ENCODE measurements around the gene RPLP1. TPM values are rescaled to one million over a fixed set of nuclear protein-coding genes. Genes with fewer than 3 reads are reported as not detected.
"Not testable (repeated sequence)": the region's sequence is repeated elsewhere in the genome, so short reads cannot be mapped to it uniquely, and the experiment has no call there.

The RPLP1 gene
- total RNA-seq, 1 donor from 2014 or later: 994 TPM

DNA sequence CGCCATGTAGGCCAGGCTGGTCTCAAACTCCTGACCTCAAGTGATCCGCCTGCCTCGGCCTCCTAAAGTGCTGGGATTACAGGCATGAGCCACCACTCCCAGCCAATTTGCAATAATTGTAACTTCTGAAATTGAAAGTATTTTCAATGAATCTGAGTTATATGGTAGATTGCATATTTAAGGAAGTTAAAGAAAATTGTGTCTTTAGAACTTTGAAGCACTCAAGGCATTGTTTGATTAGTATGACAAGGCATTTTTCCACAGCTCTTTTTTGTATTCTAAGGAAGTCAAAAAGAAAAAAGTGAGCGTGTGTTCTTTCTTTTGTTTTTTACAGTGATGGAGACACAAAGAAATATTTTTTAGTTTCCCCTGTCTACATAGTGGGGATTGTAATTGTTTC is 15.7 kb upstream of the RPLP1 start:
- no peak for DNase-seq (ENCODE audit: low spot score)

DNA sequence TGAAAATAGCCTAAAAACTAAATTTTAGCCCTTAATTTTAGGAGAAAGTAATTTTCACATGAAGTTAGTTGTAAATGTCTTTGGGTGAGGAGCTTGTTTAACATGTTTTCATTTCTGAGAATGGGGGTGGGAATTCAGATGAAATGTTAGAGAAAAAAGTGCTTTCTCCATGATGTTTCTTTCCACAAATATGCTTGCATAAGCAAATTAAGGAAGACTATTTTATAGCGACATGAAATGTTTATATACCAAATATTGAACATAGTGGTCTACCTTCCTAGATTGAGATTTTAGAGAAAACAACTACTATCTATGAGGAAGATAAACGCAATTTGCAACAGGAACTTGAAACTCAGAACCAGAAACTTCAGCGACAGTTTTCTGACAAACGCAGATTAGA is 13.0 kb upstream of the RPLP1 start:
- DNase-seq (ENCODE audit: low spot score): no peak

DNA sequence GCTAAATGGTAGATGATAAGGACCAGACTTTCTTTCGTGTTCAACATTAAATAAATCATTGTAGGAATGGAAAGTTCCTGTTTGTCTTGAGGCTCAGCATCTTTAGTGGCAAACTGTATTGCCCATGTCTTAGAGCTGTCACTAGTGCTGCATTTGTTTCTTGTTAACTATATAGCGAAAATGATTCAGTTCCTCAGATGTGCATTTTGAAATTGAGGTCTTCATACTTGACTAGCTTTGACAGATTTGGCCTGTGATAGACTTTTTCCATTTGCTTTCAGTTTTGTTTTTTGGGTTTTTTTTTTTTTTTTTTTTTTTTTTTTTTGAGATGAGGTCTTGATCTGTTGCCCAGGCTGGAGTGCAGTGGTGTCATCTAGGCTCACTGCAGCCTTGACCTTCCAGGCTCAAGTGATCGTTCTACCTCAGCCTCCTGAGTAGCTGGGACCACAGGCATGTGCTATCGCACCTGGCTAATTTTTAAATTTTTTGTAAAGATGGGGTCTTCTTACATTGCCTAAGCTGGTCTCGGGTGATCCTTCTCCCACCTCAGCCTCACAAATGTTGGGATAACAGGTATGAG is 9.5 kb upstream of the RPLP1 start:
- no peak for DNase-seq (ENCODE audit: low spot score)

DNA sequence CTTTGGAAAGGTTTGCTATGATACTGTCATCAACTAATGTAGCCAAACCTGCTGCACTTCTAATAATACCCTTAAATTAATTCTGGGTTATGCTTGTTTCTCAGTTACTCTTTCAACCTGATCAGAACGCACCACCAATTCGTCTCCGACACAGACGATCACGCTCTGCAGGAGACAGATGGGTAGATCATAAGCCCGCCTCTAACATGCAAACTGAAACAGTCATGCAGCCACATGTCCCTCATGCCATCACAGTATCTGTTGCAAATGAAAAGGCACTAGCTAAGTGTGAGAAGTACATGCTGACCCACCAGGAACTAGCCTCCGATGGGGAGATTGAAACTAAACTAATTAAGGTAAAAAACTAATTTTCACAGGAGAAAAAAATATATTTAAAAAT is 7.9 kb upstream of the RPLP1 start:
- DNase-seq (ENCODE audit: low spot score): no peak

DNA sequence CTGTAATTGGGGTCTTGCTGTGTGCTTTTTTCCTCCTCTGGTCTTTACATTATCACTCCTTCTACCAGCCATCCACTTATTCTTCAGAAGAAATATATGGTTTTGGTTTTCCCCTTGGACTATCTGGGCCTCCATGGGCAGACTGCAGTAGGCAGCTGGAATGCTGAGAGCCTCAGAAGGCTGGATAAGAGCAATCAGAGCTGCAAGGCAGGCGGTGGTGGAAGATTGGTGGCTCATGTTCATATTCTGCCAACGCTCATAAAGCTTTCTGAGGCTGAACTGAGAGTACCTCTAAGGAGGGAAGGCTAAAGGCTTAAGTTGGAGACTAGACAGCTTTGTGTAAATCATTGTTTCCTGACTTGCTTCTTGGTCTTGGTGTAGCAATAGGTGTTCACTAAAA is 5.7 kb upstream of the RPLP1 start:
- DNase-seq (ENCODE audit: low spot score): no peak

DNA sequence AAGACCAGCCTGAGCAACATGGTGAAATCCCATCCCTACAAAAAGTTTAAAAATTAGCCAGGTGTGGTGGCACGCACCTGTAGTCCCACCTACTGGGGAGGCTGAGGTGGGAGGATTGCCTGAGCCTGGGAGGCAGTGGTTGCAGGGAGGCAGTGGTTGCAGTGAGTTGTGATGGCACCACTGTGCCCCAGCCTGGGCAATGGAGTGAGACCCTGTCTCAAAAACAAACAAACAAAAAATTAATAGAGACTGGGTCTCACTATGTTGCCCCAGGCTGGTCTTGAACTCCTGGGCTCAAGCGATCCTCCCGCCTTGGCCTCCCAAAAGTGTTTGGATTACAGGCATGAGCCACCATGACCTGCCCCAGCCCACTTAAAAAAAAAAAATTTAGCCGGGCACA is 2.4 kb upstream of the RPLP1 start:
- not testable (repeated sequence) for DNase-seq (ENCODE audit: low spot score)

DNA sequence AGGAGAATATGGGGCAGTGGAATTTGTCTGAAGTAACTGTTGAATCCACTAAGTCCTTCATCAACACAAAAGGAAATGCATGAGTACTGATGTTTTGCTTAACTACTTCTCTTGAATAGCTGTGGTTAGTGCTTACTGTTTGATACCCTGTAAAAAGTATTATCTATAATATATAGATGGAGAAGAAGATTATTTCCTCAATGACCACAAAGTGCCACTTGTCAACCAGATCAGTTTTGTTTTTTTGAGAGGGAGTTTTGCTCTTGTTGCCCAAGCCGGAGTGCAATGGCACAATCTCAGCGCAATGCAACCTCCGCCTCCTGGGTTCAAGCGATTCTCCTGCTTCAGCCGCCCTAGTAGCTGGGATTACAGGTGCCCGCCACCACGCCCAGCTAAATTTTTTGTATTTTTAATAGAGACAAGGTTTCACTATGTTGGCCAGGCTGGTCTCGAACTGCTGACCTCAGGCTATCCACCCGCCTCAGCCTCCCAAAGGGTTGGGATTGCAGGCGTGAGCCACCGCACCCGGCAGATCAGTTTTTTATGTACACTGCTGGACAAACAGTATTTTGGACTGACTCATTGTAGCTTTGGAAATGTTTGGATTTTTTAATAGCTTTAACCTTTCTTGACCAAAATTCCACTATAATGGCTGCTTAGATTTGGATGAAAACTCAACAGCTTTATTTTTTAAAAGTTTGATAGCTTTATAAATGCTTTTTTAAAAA is 1.5 kb upstream of the RPLP1 start:
- no peak for DNase-seq (ENCODE audit: low spot score)

DNA sequence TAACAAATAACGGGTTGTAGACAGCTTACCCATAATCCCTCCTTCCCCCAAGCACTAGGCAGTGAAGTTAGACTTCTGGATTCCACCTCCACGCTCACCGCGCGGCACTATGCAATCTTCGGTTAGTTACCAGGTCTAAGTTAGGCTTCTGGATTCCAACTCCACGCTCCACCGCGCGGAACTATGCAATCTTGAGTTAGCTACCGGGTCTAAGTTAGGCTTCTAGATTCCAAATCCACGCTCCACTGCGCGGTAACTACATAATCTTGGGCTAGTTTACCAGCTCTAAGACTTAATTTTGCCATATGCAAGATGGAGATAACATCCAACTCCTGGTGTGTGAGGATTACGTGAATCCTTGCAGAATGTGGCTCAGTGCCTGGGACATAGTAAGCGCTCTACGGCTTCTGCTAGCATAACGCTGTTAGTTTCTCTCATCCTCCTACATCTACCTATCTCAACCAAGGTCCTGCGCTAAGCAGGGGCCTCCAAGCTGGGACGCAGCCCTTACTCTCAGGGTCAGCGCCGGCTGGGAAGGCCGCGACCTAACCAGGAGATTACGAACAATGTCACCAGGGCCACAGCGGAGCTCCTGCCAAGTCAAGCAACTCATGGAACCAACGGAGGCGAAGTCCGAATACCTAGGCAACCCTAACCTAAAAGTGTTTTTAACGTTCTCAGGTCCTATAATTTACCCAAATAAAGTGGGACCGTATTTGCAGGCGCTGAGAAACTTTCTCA is 497 bp upstream of the RPLP1 start:
- no peak for DNase-seq (ENCODE audit: low spot score)

DNA sequence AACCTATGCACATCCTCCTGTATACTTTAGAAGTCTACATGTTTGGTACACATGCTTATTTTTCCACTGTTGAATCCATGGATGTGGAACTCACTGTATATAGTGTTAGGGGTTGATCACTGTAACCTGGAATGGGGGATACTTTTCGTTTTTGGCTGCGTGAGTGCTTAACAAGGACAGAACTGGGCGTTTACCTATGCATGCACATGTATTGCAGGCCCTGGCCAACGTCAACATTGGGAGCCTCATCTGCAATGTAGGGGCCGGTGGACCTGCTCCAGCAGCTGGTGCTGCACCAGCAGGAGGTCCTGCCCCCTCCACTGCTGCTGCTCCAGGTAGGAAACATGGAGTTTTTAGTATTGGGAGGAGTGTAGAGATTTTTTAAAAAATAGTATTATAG is 2.3 kb downstream of the RPLP1 start:
- no peak for DNase-seq (ENCODE audit: low spot score)

DNA sequence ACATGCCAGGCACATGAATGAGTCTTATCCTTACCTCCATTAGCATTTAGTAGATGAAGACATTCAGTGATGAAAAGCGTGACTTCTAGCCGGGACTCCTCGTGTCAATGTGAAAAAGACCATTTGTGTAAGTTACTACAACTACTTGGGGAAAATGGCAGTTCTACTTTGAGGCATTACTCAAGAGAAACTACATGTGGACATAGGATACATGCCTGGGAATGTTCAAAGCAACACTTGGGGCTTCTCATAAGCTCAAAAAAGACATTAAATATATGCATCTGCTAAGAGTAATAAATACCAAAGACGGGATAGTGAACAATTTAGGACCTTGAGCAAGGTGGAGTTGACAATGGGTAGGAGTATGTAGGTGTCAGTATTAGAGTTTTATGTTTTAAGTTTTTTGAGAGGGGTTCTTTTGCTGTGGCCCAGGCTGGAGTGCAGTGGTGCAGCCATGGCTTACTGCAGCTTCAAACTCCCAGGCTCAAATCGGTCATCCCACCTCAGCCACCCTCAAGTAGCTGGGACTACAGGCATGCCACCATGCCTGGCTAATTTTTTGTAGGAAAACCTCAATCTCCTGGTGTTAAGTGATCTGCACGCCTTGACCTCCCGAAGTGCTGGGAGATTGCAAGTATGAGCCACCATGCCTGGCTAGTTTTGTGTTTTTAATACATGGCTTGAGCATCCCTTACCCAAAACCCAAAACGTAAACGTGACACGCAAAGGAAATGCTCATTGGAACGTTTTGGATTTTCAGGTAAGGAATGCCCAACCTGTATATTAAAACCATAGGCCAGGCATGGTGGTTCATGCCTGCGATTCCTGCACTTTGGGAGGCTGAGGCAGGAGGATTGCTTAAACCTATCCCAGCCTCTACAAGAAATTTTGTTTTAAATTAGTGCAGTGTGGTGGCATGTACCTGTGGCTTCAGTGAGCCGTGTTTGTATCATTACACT is 3.9 kb downstream of the RPLP1 start:
- no peak for DNase-seq (ENCODE audit: low spot score)

DNA sequence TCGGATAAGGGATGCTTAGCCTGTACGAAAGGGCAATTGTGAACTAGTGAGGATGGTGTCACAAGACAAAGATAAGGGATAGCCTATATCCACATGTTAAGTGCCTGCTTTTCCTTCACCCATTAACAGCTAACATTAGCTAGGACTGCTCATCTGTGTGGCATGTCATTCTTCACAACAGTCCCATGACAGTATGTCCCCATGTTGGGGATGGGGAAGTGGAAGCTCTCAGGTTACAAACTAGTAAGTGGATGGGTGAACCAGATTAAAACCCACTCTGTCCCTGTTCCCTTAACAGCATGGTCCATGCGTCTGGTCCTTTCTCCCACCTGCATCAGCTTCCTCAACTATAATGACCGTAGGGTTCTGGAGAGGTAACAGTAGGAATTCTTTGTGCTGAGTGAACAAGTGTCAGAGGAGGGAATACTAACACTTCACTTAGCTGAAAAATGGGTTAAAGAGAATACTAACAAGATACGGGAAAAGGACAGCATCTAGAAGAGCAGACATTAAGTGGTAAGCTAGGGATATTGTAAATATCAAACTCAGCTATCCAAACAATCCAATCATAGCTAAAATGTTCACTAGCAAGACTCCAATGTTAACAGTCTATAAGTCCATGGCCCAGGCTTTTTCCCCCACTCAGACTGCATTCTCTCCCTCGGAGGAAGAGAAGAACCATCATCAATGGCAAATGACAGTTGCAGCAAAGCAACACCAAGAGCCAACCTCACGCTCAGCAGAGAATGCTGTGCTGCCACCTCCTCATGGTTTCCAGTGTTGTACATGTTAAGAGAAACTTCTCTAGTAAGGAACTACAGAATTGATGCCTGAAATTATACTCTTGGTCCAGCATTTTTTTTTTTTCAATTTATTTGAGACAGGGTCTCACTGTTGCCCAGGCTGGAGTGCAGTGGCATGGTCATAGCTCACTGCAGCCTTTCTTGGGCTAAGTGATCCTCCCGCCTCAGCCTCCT is 5.0 kb downstream of the RPLP1 start:
- no peak for DNase-seq (ENCODE audit: low spot score)

DNA sequence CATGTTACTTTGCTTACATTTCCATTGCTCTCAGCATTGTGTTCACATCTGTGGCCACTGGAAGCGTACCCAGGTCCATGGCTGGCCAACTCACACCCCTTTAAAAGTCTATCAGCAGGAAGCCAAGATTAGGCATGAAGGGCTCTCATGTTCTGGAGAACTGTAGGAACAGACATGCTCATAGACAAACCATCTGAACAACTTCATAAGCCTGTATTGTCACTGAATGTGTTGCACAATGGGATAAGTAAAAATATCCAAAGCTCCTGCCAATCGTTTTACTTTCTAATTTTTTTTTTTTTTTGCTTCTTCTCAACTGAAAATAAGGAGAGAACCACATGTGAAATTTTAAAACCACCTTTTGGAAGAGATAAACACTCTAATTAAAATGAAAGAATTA is 6.4 kb downstream of the RPLP1 start:
- DNase-seq (ENCODE audit: low spot score): no peak

DNA sequence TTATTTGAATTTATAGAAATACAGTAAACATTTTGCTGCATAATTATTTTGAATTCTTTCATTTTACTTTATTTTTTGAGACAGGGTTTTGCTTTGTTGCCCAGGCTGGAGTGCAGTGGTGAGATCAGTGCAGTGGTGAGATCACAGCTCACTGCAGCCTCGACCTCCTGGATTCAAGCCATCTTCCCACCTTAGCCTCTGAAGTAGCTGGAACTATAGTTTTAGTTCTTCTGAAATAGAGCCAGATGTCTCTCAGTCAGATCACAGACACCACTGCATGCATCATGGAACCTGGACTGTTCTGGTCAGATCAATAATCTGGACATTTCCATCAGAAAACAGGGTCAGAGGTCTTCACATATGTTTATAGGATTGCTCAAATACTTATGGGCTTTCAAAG is 7.9 kb downstream of the RPLP1 start:
- no peak for DNase-seq (ENCODE audit: low spot score)

DNA sequence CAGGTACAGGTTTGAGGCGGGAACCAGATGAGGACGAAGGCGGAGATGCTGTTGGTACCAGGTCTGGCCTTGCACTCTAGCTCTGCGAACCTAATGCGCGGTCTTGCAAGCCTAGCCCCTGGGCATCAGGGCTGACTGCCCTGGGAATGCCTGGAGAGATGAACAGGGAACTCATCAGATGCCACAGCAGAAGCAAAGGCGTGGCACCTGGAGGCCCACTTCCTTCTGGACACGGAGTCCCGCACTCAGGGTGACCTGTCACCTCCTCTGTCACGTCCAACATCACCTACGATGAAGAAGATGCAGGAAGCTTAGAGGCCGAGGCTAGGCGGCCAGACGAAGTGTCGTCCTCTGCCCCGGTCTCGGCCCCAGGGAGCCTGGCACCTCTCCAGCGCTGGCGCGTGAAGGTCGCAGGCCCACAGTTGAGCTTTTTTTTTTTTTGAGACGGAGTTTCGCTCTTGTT is 9.4 kb downstream of the RPLP1 start:
- DNase-seq (ENCODE audit: low spot score): no peak

DNA sequence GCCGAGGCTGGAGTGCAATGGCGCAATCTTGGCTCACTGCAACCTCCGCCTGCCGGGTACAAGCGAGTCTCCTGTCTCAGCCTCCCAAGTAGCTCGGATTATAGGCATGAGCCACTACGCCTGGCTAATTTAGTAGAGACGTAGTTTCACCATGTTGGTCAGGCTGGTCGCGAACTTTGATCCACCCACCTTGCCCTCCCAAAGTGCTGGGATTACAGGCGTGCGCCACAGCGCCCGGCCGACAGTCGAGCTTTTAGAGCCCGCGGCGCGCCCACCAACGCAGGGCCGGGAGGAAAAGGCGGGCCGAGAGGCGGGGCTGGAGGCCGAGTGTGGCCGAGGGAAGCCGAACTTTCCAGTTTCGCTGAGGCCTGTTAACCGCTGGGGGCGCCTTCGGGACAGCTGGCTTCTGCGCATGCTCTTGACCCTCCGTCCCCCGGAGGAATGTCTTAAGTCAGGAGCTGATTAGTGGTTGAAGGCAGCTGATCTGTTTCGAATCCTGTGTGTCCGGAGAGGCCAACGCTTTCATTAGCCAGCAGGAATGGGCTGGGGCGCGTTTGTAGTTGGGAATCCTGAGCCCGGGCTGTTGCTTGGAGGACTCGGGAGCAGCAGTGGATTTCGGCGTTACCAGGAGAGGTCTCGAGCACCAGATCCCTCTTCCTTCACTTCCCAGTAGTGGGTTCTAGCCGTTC is 10.0 kb downstream of the RPLP1 start:
- peak; percentile 98 for DNase-seq (ENCODE audit: low spot score)

DNA sequence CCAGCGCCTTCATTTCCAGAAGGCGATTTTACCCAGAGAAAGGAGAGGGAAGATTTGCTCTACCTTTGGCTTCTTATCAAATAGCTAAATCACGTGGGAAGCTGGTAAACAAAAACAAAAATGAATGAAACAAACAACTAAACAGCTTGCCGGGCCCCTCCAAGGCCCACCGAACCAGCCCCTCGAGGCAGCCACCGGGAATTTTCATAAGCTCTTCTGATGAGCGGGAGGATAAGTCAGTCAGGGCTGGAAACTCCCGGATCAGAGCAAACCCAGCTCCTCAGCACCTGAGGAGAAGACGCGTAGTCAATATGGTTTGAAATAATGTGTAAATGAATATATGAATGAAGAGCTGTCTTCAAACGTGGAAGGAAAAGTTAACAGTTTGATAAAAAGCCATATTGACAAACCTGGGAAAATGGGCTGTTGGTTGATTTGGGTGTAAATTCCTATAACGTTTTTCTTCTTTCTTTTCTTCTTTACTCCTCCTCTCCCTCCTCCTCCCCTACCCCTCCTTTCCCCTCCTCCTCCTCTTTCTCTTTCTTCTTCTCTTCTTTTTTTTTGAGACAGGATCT is 10.7 kb downstream of the RPLP1 start:
- DNase-seq (ENCODE audit: low spot score): no peak

DNA sequence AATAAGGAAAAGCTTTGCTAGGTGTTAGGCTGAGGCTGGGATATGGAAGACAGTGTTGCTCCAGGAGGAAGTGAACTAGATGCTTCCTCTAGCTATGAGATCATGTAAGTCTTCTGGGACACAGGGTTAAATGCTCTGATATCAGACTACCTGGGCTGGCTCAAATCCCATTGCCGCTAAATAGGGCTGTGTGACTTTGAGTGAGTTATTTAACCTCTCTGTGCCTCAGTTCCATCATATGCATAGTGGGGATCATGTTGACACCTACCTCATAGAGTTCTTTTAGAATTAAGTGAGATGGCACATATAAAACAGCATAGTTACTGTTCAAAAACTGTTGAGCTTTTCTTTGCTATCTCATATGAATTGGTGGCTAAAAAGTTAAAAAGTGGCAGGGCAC is 12.6 kb downstream of the RPLP1 start:
- no peak for DNase-seq (ENCODE audit: low spot score)

DNA sequence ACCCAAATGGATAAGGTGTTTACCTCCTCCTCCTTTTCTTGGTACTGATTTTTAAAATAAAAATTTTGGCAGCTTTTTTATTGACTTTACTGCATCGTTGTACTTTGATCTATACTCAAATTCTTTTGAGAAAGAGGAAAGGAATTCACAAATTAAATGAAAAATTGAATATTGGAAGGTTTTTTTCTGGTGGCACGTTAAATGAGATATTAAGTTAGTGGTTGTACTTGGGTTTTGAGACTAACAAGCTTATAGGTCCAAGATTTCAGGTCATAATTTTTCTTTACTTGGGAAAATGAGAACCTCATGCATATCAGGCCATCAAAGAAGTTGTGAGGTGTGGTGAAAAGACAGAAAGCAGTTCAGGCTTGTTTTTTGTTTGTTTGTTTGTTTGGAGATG is 14.1 kb downstream of the RPLP1 start:
- DNase-seq (ENCODE audit: low spot score): no peak

DNA sequence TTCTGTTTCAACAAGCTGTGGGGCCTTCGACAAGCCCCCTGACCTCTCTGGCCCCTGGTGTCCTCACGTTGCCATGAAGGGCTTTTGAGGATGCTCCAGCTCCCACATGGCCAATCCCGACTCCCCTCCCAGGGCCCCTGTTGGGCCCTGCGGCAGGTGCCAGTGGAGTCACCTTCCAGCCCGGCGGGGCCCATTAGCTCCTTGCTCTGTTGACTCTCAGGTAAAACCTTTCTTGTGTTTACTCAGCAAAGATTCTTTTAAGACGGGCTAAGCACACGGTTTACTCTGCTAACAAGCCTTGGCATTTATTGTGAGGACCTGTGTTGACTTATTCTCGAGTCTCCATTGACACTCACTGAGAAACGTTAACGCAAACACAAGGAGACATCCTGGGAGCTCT is 15.0 kb downstream of the RPLP1 start:
- DNase-seq (ENCODE audit: low spot score): no peak
